GM19468 (cell line): Measurements from ENCODE around the gene RHOV.

Source experiments
- ATAC-seq: cut with Tn5 transposase; IDR thresholded peaks from one replicate; pipeline ENCODE4 v1.9.1; 2021; ENCODE audit warnings: mild to moderate bottlenecking, moderate library complexity, moderate number of reproducible peaks; ENCODE audit not compliant: unreplicated experiment; ENCODE audit errors: extremely low read depth

Gene RHOV

GRCh38 chr15:40906091-40906990, 32.3 kb upstream of the RHOV start:
- ATAC-seq, result peak; percentile 33

GRCh38 chr15:40904552-40905201, 30.6 kb upstream of the RHOV start:
- no peak for ATAC-seq

- no peak for ATAC-seq
Measured at GRCh38 chr15:40902605-40903561, 28.8 kb upstream of the RHOV start.

GRCh38 chr15:40901053-40901443, 27.0 kb upstream of the RHOV start:
- ATAC-seq, result no peak

GRCh38 chr15:40900256-40901052, 26.4 kb upstream of the RHOV start:
- no peak for ATAC-seq

- ATAC-seq, result no peak
Measured at GRCh38 chr15:40899536-40900207, 25.6 kb upstream of the RHOV start.

GRCh38 chr15:40894681-40895448, 20.8 kb upstream of the RHOV start:
- ATAC-seq, result no peak

GRCh38 chr15:40893733-40894680, 20.0 kb upstream of the RHOV start, which contains the start of gene VPS18:
Gene VPS18 (plus strand): TSS chr15:40894450. CDS start chr15:40894769, 319 bp downstream.
- peak; percentile 82 for ATAC-seq

GRCh38 chr15:40893019-40893670, 19.1 kb upstream of the RHOV start:
- no peak for ATAC-seq

GRCh38 chr15:40892447-40893012, 18.5 kb upstream of the RHOV start:
- no peak for ATAC-seq

- no peak for ATAC-seq
Measured at GRCh38 chr15:40891810-40892446, 17.9 kb upstream of the RHOV start.

- ATAC-seq, result no peak
Measured at GRCh38 chr15:40891138-40891537, 17.1 kb upstream of the RHOV start.

GRCh38 chr15:40889112-40889511, 15.1 kb upstream of the RHOV start:
- no peak for ATAC-seq

GRCh38 chr15:40886586-40886985, 12.6 kb upstream of the RHOV start:
- ATAC-seq, result no peak

- no peak for ATAC-seq
Measured at GRCh38 chr15:40881351-40881750, 7.3 kb upstream of the RHOV start.

- ATAC-seq, result no peak
Measured at GRCh38 chr15:40879609-40880008, 5.6 kb upstream of the RHOV start.
